Stimulated activated CD8-positive, alpha-beta memory T cell treated with anti-CD3 and anti-CD28 coated beads, Interleukin-15, amount 100 ng/mL, for 4 hours (primary cell): Measurements from ENCODE around the gene CNTN3.

Source experiments
- DNase-seq, 2 donors: peaks; one replicate each; pipeline ENCODE4 v3.0.0-alpha.2; 2020; ENCODE audit warnings: low read depth in 2 of 2

Gene CNTN3

GRCh38 chr3:74611206-74611605 lies 3.3 kb downstream of the CNTN3 start:
- DNase-seq = no peak

- no peak for DNase-seq
Observed at GRCh38 chr3:74607803-74608202, 6.7 kb downstream of the CNTN3 start.

DNA sequence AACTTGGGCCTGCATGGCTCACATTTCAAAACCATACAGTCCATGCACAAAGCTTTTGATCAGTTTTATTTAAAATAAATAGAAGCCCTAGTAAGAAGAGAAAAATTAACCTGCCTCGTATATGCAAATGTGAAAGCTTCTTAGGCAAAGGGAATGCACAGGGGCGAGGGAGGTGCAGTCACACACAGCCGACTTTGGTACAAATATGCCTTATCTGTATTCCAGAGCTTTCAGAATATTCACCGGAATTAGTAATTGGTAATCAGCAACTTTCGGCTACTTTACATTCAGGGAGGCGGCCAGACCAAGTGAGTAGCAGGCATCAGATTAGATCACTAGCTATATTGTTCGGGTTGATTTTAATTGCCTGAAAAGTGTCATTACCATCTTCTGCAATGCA lies 7.5 kb downstream of the CNTN3 start:
- no peak for DNase-seq

DNA sequence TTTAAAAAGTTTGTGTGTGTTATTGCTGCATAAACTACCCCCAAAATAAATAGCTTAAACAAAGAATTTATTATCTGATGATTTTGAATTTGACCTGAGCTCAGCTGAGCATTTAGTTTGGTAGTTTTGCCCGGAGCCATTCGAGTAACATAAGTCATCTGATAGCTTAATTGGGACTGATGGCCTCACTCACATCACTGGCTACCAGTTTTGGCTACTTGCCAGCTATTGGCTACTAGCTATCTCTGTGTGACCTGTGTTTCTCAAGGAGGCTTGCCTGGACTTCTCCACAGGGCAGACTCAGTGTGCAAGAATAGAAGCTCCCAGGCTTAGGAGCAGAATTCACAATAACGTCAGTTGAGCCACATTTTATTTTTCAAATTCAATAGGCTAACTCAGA lies 9.0 kb downstream of the CNTN3 start:
- no peak for DNase-seq

- DNase-seq = no peak
Observed at GRCh38 chr3:74603292-74603691, 11.2 kb downstream of the CNTN3 start.

GRCh38 chr3:74602471-74602870 lies 12.0 kb downstream of the CNTN3 start:
- no peak for DNase-seq

- DNase-seq = no peak
Observed at GRCh38 chr3:74601793-74602192, 12.7 kb downstream of the CNTN3 start.

DNA sequence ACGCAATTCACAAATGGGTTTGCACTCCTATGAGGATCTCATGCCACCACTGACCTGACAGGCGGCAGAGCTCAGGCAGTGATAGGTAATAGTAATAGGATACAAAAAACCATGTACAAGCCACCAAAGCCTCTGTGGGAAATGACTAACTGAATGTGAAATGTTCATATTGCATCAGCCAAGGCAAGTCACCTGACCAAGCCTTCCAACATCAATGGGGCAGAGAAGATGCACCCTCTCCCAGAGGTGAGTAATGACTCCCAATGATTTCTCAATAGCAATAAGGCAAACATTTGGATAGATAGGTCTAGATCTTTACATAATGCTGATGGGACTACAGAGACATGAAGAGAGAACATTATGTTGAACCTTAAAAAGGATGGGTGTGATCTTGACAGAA lies 14.9 kb downstream of the CNTN3 start:
- no peak for DNase-seq

- DNase-seq = no peak
Observed at GRCh38 chr3:74593152-74593551, 21.3 kb downstream of the CNTN3 start.

GRCh38 chr3:74592359-74592758 lies 22.1 kb downstream of the CNTN3 start:
- DNase-seq = no peak

DNA sequence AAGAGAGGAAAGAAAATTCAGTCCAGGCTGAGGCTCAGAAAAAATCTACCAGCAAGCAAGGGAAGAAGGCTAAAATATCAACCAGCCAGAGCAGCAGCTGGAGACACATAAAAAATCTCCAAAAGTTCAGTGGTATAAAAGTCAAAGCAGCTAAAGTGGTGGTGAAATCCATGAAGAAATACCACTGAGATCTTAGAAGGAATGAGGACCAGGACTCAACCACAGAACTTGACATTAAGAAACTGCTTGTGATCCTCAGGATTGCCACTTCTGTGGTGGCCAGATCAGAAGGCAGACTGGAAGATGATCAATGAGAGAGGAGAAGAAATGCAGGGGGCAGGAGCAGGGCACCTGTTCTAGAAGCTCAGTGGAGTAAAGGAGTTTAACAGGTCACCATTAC lies 22.5 kb downstream of the CNTN3 start:
- no peak for DNase-seq

DNA sequence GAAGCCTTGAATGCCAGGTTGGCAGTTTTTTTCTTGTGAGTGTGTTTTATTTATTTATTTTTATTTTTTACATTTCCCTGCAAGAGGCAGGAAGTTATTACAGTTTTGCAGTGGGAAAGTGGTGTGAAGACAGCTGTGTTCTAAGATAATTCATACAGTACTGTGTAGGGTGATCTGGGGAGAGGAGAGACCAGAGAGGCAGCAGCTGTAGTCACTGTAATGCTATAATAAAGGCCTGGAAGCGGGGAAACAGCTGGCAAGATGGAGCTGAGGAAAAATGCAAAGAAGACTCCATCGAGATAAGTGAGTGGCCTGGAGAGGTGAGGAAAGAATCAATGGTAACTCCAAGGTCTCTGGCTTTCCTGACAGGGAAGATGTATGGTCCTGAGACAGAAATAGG lies 23.1 kb downstream of the CNTN3 start:
- DNase-seq = no peak

DNA sequence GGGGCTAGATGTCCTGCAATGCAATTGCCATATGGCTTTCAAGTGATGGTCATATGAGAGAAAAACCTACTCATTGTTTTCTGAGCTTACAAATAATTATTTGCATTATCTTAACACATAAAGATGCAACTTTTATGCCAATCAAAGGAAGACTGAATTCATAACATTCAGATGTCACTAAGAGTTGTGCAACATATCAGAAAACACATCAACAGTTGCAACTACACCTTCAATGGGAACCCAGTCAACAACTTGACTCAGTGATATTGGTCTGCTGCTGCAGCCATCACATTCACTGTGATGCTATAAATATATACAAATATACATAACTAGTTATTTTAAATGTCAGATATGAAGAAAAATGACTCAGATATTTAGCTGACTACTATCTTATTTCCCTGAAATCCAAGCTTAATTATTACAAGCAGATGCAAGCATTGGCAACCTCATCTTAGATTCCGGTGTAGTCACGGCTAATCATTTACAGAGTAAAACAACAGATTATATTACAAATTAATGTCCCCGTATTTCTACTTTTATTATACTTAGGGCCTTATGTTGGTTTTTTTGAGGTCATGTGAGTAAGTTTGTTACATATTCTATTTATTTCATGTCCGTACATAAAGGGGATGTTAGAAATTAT lies 23.7 kb downstream of the CNTN3 start:
- DNase-seq = no peak

- DNase-seq = no peak
Observed at GRCh38 chr3:74584782-74585181, 29.7 kb downstream of the CNTN3 start.

- no peak for DNase-seq
Observed at GRCh38 chr3:74582982-74583381, 31.5 kb downstream of the CNTN3 start.

GRCh38 chr3:74575857-74576256 lies 38.6 kb downstream of the CNTN3 start:
- no peak for DNase-seq

GRCh38 chr3:74571118-74571517 lies 43.3 kb downstream of the CNTN3 start:
- no peak for DNase-seq
